Measurements from ENCODE around the gene OBSCN. TPM values are rescaled to one million over a fixed set of nuclear protein-coding genes. Genes with fewer than 3 reads are reported as not detected.

The OBSCN gene
- total and polyA plus RNA-seq, 2 donors (not counting 3 experiments of a cell fraction or from before 2014, with no cell fraction given), result 1.5 to 2.9 TPM

GRCh38 chr1:228359613-228360532 lies 152.0 kb downstream of the OBSCN start:
- H3K4me2 ChIP-seq (ENCODE audit: insufficient read depth, low read length), result no peak overlapping the region
- H4K20me1 ChIP-seq (replicated peaks; ENCODE audit: control insufficient read depth, extremely low read depth, insufficient read depth, low read length), result no peaks in the 10 kb centered on the region
- H2AFZ ChIP-seq (ENCODE audit: low read depth, low read length), result no peak overlapping the region
- POLR2A ChIA-PET, result no interaction called here
- FAIRE-seq (no peak), DNase-seq (ENCODE audit: low read depth, low spot score) (no peak)
- CTCF ChIA-PET, result no interaction called here
- TF ChIP-seq EZH2 (IDR thresholded peaks at IDR 0.05; ENCODE audit: borderline replicate concordance, low read depth, low read length, severe bottlenecking), result no peak
- no peak for TF ChIP-seq JUN (IDR thresholded peaks at IDR 0.05; ENCODE audit: borderline replicate concordance, insufficient read depth, insufficient read length, low read depth)
- TF ChIP-seq MAX (IDR thresholded peaks at IDR 0.05; ENCODE audit: insufficient read depth, insufficient read length), result no peak
- TF ChIP-seq MYC (IDR thresholded peaks at IDR 0.05; ENCODE audit: low read depth, low read length), result no peak
- no peak for TF ChIP-seq CTCF (IDR thresholded peaks at IDR 0.05; ENCODE audit: extremely low read depth in 1 of 2, insufficient read depth in 1 of 2, low read depth in 1 of 2, low read length in 2 of 2)
- no peak for TF ChIP-seq POLR2AphosphoS5 (IDR thresholded peaks at IDR 0.05; ENCODE audit: insufficient read depth, low read depth, low read length)
- no peak for TF ChIP-seq FOS (IDR thresholded peaks at IDR 0.05; ENCODE audit: borderline replicate concordance, insufficient read depth, low read length)
- TF ChIP-seq POLR2A (IDR thresholded peaks at IDR 0.05; ENCODE audit: low read depth, low read length), result no peak
- no peak for TF ChIP-seq GATA2 (IDR thresholded peaks at IDR 0.05; ENCODE audit: insufficient read depth, insufficient read length, low read depth, low read length)
- H3K4me3 ChIP-seq (replicated peaks in 1 of 3; ENCODE audit: insufficient read depth in 1 of 3, low read depth in 1 of 3, low read length in 3 of 3), result no peak overlapping the region
- no peaks in the 10 kb centered on the region for H3K4me1 ChIP-seq (ENCODE audit: control insufficient read depth, extremely low read depth, insufficient read depth, low read length)
- BruUV-seq (replicated peaks), result no TSS peak
- no peak overlapping the region for H3K9ac ChIP-seq (replicated peaks; ENCODE audit: extremely low read depth, insufficient read depth, low read length)
- H3K9me3 ChIP-seq (replicated peaks; ENCODE audit: control insufficient read depth, insufficient read depth, low read length), result no peaks in the 10 kb centered on the region
- intact Hi-C loops (cut with micrococcal nuclease) (no loop called here), dilution Hi-C loops (cut with MboI; ENCODE audit: extremely low pct_ligation_motif_present, low sequenced_read_pairs) (no loop called here)
- no peaks in the 10 kb centered on the region for H3K27me3 ChIP-seq (ENCODE audit: control insufficient read depth in 2 of 2, insufficient read depth in 2 of 2, low read length in 2 of 2)
- no peaks in the 10 kb centered on the region for H3K36me3 ChIP-seq (ENCODE audit: control insufficient read depth in 2 of 2, extremely low read depth in 1 of 2, insufficient read depth in 2 of 2, low read length in 2 of 2)
- no peak overlapping the region for H3K27ac ChIP-seq (ENCODE audit: insufficient read depth, low read depth, low read length)
- no peaks in the 10 kb centered on the region for H3K79me2 ChIP-seq (ENCODE audit: control insufficient read depth, insufficient read depth, low read length)
- no peaks in the 10 kb centered on the region for H3K9me1 ChIP-seq (replicated peaks; ENCODE audit: control insufficient read depth, extremely low read depth, insufficient read depth, low read length)
